Endothelial cell of umbilical vein (primary cell): ENCODE results near the gene GNAS-AS1. TPM values are rescaled to one million over a fixed set of nuclear protein-coding genes. Genes with fewer than 3 reads are reported as not detected.

Source experiments
- BruUV-seq: library from RNA; stranded (reverse); fragments of 400-500 nt; replicated peaks from 2 replicates; lab custom pipeline; 2021; lab: Mats Ljungman, UMichigan
- CTCF ChIA-PET: fragments of 300-600, 350-600 bp; sonication (Branson Sonifier 250); formaldehyde crosslinking; loops from one replicate; lab custom pipeline; 2021; ENCODE audit warnings: antibody characterized with exemption, inconsistent platforms; lab: Charles Lee
- POLR2A ChIA-PET: fragments of 300-600, 350-600 bp; sonication (Branson Sonifier 250); formaldehyde crosslinking; loops from one replicate; lab custom pipeline; 2021; ENCODE audit warnings: antibody characterized with exemption, inconsistent platforms; lab: Charles Lee
- DNase-seq: peaks from one replicate; pipeline ENCODE4 v3.0.0-alpha.2; 2011; ENCODE audit warnings: low read depth, low spot score
- FAIRE-seq: peaks from 2 replicates; lab custom pipeline; 2011; peaks lifted over from hg19 to GRCh38; lab: Jason Lieb, UNC
- H2AFZ ChIP-seq: 2 replicates; pipeline ENCODE4 v1.6.0; 2012; ENCODE audit warnings: low read depth, low read length, control low read depth, inconsistent platforms
- H3K27ac ChIP-seq: 2 replicates; pipeline ENCODE4 v1.5.1; 2011; ENCODE audit warnings: low read depth, mild to moderate bottlenecking, control low read depth, low read length, moderate library complexity; ENCODE audit not compliant: insufficient read depth
- H3K27me3 ChIP-seq, 2 experiments: 2 replicates each; pipeline versions ENCODE4 v1.6.0 to v1.6.1; 2011; ENCODE audit warnings: low read length in 2 of 2, mixed read lengths in 1 of 2; ENCODE audit not compliant: control insufficient read depth in 2 of 2, insufficient read depth in 2 of 2
- H3K36me3 ChIP-seq, 2 experiments: 2 replicates in 1 of 2; 3 replicates in 1 of 2; pipeline ENCODE4 v1.5.1; 2011; ENCODE audit warnings: low read length in 2 of 2, mild to moderate bottlenecking in 1 of 2, moderate library complexity in 1 of 2; ENCODE audit not compliant: control insufficient read depth in 2 of 2, insufficient read depth in 2 of 2; ENCODE audit errors: extremely low read depth in 1 of 2
- H3K4me1 ChIP-seq: 3 replicates; pipeline ENCODE4 v1.5.1; 2011; ENCODE audit warnings: mild to moderate bottlenecking, low read length; ENCODE audit not compliant: control insufficient read depth, insufficient read depth; ENCODE audit errors: extremely low read depth
- H3K4me2 ChIP-seq: 2 replicates; pipeline ENCODE4 v1.6.1; 2011; ENCODE audit warnings: low read length, control low read depth, mixed read lengths; ENCODE audit not compliant: insufficient read depth
- H3K4me3 ChIP-seq, 3 experiments: fragments of 200-600 bp in 1 of 3; sonication (generic), shearing (Covaris generic) in 1 of 3; replicated peaks in 1 of 3; 2 replicates each; pipeline ENCODE4 v1.5.1; 2011 to 2016; ENCODE audit warnings: control low read depth in 3 of 3, low read length in 3 of 3, mild to moderate bottlenecking in 2 of 3, inconsistent platforms in 1 of 3, low read depth in 1 of 3, moderate library complexity in 1 of 3; ENCODE audit not compliant: insufficient read depth in 1 of 3
- H3K79me2 ChIP-seq: 2 replicates; pipeline ENCODE4 v1.6.0; 2012; ENCODE audit warnings: low read length, inconsistent platforms; ENCODE audit not compliant: control insufficient read depth, insufficient read depth
- H3K9ac ChIP-seq: replicated peaks from 2 replicates; pipeline ENCODE3; 2011; ENCODE audit warnings: low read length, control low read depth; ENCODE audit not compliant: insufficient read depth; ENCODE audit errors: extremely low read depth
- H3K9me1 ChIP-seq: replicated peaks from 3 replicates; pipeline ENCODE4 v1.6.0; 2011; ENCODE audit warnings: mild to moderate bottlenecking, low read length; ENCODE audit not compliant: control insufficient read depth, insufficient read depth; ENCODE audit errors: extremely low read depth
- H3K9me3 ChIP-seq: replicated peaks from 2 replicates; pipeline ENCODE4 v1.5.1; 2012; ENCODE audit warnings: low read length, inconsistent platforms; ENCODE audit not compliant: control insufficient read depth, insufficient read depth
- H4K20me1 ChIP-seq: replicated peaks from 2 replicates; pipeline ENCODE3; 2011; ENCODE audit warnings: mild to moderate bottlenecking, low read length; ENCODE audit not compliant: control insufficient read depth, insufficient read depth; ENCODE audit errors: extremely low read depth
- CTCF ChIP-seq, 2 donors: IDR thresholded peaks; 1 replicate in 1 of 2; 2 replicates in 1 of 2; pipeline ENCODE4 v1.5.1; 2011; ENCODE audit warnings: low read length in 2 of 2, mild to moderate bottlenecking in 2 of 2, moderate library complexity in 2 of 2, control low read depth in 1 of 2, inconsistent platforms in 1 of 2, low read depth in 1 of 2; ENCODE audit not compliant: insufficient read depth in 1 of 2; ENCODE audit errors: extremely low read depth in 1 of 2
- EZH2 ChIP-seq: IDR thresholded peaks from 2 replicates; pipeline ENCODE4 v1.6.1; 2012; ENCODE audit warnings: borderline replicate concordance, low read depth, mild to moderate bottlenecking, moderate library complexity, low read length, inconsistent platforms; ENCODE audit not compliant: severe bottlenecking
- FOS ChIP-seq: IDR thresholded peaks from 2 replicates; pipeline ENCODE4 v1.6.1; 2011; ENCODE audit warnings: mild to moderate bottlenecking, low read length, moderate library complexity, borderline replicate concordance; ENCODE audit not compliant: insufficient read depth
- GATA2 ChIP-seq: IDR thresholded peaks from 2 replicates; pipeline ENCODE4 v1.7.0; 2011; ENCODE audit warnings: low read depth, mild to moderate bottlenecking, moderate library complexity, mixed read lengths, low read length; ENCODE audit not compliant: insufficient read length, insufficient read depth
- JUN ChIP-seq: IDR thresholded peaks from 2 replicates; pipeline ENCODE4 v1.6.1; 2011; ENCODE audit warnings: borderline replicate concordance, low read depth; ENCODE audit not compliant: insufficient read length, insufficient read depth
- MAX ChIP-seq: IDR thresholded peaks from 2 replicates; pipeline ENCODE4 v1.6.1; 2011; ENCODE audit not compliant: insufficient read depth, insufficient read length
- MYC ChIP-seq: IDR thresholded peaks from one replicate; pipeline ENCODE4 v1.6.1; 2011; ENCODE audit warnings: mild to moderate bottlenecking, low read depth, low read length
- POLR2A ChIP-seq: IDR thresholded peaks from 2 replicates; pipeline ENCODE4 v1.6.1; 2012; ENCODE audit warnings: low read depth, mild to moderate bottlenecking, control low read depth, low read length
- POLR2AphosphoS5 ChIP-seq: IDR thresholded peaks from 2 replicates; pipeline ENCODE4 v1.6.1; 2012; ENCODE audit warnings: low read depth, mild to moderate bottlenecking, control low read depth, low read length, moderate library complexity; ENCODE audit not compliant: insufficient read depth
- dilution Hi-C: fragments of 300-500 bp; cut with MboI; formaldehyde crosslinking; loops from one replicate; pipeline ENCODE4 v1.15.0; 2019; ENCODE audit warnings: low sequenced_read_pairs; ENCODE audit not compliant: extremely low pct_ligation_motif_present
- intact Hi-C: fragments of 100-400 bp; cut with micrococcal nuclease; formaldehyde crosslinking; loops from one replicate; pipeline ENCODE4 v1.10.0; 2022
- polyA plus RNA-seq, 4 experiments: library from polyadenylated mRNA; depleted of rRNA in 3 of 4; stranded (reverse) in 3 of 4; unstranded in 1 of 4; fragments of >200 nt; gene quantifications; 2 replicates each; pipeline versions ENCODE4 v1.2.1 to v1.2.3, GENCODE V29; 2011 to 2012; ENCODE audit warnings: missing spikeins in 1 of 4
- total RNA-seq: library from RNA; stranded (reverse); gene quantifications from 2 replicates; pipeline ENCODE4 v1.2.3, GENCODE V29; 2021

Gene GNAS-AS1
- total and polyA plus RNA-seq, 2 donors (not counting 3 experiments of a cell fraction or from before 2014, with no cell fraction given): 0.11 to 0.58 TPM

DNA sequence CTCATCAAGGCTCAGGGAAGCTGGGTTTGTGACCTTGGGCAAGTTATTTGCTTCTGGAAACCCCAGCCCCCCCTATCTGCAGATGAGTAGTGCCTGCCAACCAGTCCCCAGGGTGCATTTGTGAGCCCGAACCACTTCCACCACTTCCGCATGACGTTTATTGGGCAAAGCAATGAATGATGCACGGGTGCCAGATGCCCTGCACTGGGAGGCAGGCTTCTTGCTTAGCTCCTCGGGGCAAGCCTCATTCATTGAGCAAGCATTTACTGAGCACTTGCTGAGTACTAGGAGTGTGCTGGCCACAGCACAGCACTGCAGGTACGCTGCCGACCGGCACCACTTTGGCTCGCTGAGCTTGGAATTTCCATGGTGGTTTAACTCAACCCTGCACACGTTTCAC, 60.2 kb downstream of the GNAS-AS1 start:
- H2AFZ ChIP-seq: no peak overlapping the region
- no peak overlapping the region for H3K27ac ChIP-seq
- FAIRE-seq (no peak), DNase-seq (no peak)
- no peaks in the 10 kb centered on the region for H3K4me1 ChIP-seq
- H3K27me3 ChIP-seq: no peaks in the 10 kb centered on the region
- no TSS peak for BruUV-seq
- no peaks in the 10 kb centered on the region for H3K36me3 ChIP-seq
- intact Hi-C loops: no loop called here
- no peaks in the 10 kb centered on the region for H3K79me2 ChIP-seq
- TF ChIP-seq JUN: no peak
- TF ChIP-seq CTCF (IDR thresholded peaks at IDR 0.05; ENCODE audit: extremely low read depth in 1 of 2, insufficient read depth in 1 of 2, low read depth in 1 of 2, low read length in 2 of 2): no peak
- TF ChIP-seq MYC: no peak
- no peak for TF ChIP-seq FOS
- TF ChIP-seq EZH2: no peak
- TF ChIP-seq POLR2A: no peak
- TF ChIP-seq MAX: no peak
- no peak for TF ChIP-seq GATA2
- no peak for TF ChIP-seq POLR2AphosphoS5
- ChIA-PET CTCF (no interaction called here), POLR2A (no interaction called here)
- H3K4me3 ChIP-seq: no peak overlapping the region
- dilution Hi-C loops: no loop called here
- no peak overlapping the region for H3K4me2 ChIP-seq
- no peaks in the 10 kb centered on the region for H4K20me1 ChIP-seq
- H3K9me3 ChIP-seq: no peaks in the 10 kb centered on the region
- no peaks in the 10 kb centered on the region for H3K9me1 ChIP-seq
- H3K9ac ChIP-seq: no peak overlapping the region
